Mesothelial cell of epicardium (in vitro differentiated cells): Measurements from ENCODE around the gene ATXN2. TPM values are rescaled to one million over a fixed set of nuclear protein-coding genes. Genes with fewer than 3 reads are reported as not detected.
A peak's percentile ranks its signal among the peaks of the same experiment; 100 is the strongest.

Experiments used
- DNase-seq, 2 experiments: peaks; one replicate each; pipeline ENCODE4 v3.0.0; 2021; ENCODE audit warnings: low spot score in 2 of 2; ENCODE audit not compliant: unreplicated experiment in 2 of 2
- H3K27ac Mint-ChIP-seq: 2 replicates; pipeline ENCODE4 v1.8.0; 2021; ENCODE audit warnings: mixed read lengths
- H3K27me3 Mint-ChIP-seq: 2 replicates; pipeline ENCODE4 v1.8.0; 2021; ENCODE audit warnings: low read depth, mixed read lengths
- H3K36me3 Mint-ChIP-seq: 2 replicates; pipeline ENCODE4 v1.8.0; 2021; ENCODE audit warnings: mixed read lengths
- H3K4me1 Mint-ChIP-seq: 2 replicates; pipeline ENCODE4 v1.8.0; 2021; ENCODE audit warnings: mixed read lengths
- H3K4me3 Mint-ChIP-seq: 2 replicates; pipeline ENCODE4 v1.8.0; 2021; ENCODE audit warnings: mild to moderate bottlenecking, moderate library complexity, mixed read lengths
- H3K9me3 Mint-ChIP-seq: 2 replicates; pipeline ENCODE4 v1.8.0; 2021; ENCODE audit warnings: mixed read lengths
- CTCF ChIP-seq: fragments of 200-600 bp; sonication (generic); IDR thresholded peaks from one replicate; pipeline ENCODE4 v1.5.0; 2021; ENCODE audit warnings: antibody characterized with exemption; ENCODE audit not compliant: unreplicated experiment
- total RNA-seq: library from RNA; stranded (reverse); gene quantifications from 3 replicates; pipeline ENCODE4 v1.2.1, GENCODE V29; 2021

Gene ATXN2
- total RNA-seq, 1 donor from 2014 or later: 152 TPM

- no peaks in the 10 kb centered on the region for H3K4me1 Mint-ChIP-seq
- DNase-seq: no peak
- H3K27me3 Mint-ChIP-seq: no peaks in the 10 kb centered on the region
- H3K36me3 Mint-ChIP-seq: peaks cover 31% of the 10 kb centered on the region
- H3K4me3 Mint-ChIP-seq: no peak overlapping the region
- peak overlapping the region; percentile 51 for H3K27ac Mint-ChIP-seq
- H3K9me3 Mint-ChIP-seq: no peaks in the 10 kb centered on the region
- no peak for TF ChIP-seq CTCF
These were observed 66.4 kb downstream of the ATXN2 start for GRCh38 chr12:111532751-111533150.

- H3K27ac Mint-ChIP-seq: peak overlapping the region; percentile 3
- H3K9me3 Mint-ChIP-seq: no peaks in the 10 kb centered on the region
- no peaks in the 10 kb centered on the region for H3K4me1 Mint-ChIP-seq
- H3K27me3 Mint-ChIP-seq: no peaks in the 10 kb centered on the region
- no peak overlapping the region for H3K4me3 Mint-ChIP-seq
- peak; percentile 53 for TF ChIP-seq CTCF
- H3K36me3 Mint-ChIP-seq: peaks cover 27% of the 10 kb centered on the region
- DNase-seq: peak in 1 of 2 experiments; percentile 47
These were observed 69.4 kb downstream of the ATXN2 start for GRCh38 chr12:111529424-111530368.

- Mint-ChIP-seq H3K9me3 (no peaks in the 10 kb centered on the region), H3K4me3 (no peak overlapping the region), H3K27me3 (no peaks in the 10 kb centered on the region), H3K27ac (no peak overlapping the region), H3K36me3 (peaks cover 25% of the 10 kb centered on the region), H3K4me1 (no peaks in the 10 kb centered on the region)
- TF ChIP-seq CTCF: no peak
- no peak for DNase-seq
These were observed 75.4 kb downstream of the ATXN2 start for GRCh38 chr12:111523587-111524167.

GRCh38 chr12:111521801-111522200 is 77.3 kb downstream of the ATXN2 start:
- Mint-ChIP-seq H3K4me1 (no peaks in the 10 kb centered on the region), H3K27ac (no peak overlapping the region), H3K9me3 (no peaks in the 10 kb centered on the region), H3K36me3 (peaks cover 19% of the 10 kb centered on the region), H3K4me3 (no peak overlapping the region), H3K27me3 (no peaks in the 10 kb centered on the region)
- DNase-seq: no peak
- TF ChIP-seq CTCF: no peak

GRCh38 chr12:111519937-111520336 is 79.2 kb downstream of the ATXN2 start:
- DNase-seq: no peak
- H3K9me3 Mint-ChIP-seq: no peaks in the 10 kb centered on the region
- H3K4me3 Mint-ChIP-seq: no peak overlapping the region

More at GRCh38 chr12:111519937-111520336, 79.2 kb downstream of the ATXN2 start:
- no peaks in the 10 kb centered on the region for H3K4me1 Mint-ChIP-seq
- no peak for TF ChIP-seq CTCF
- H3K27ac Mint-ChIP-seq: no peak overlapping the region
- no peaks in the 10 kb centered on the region for H3K27me3 Mint-ChIP-seq
- peaks cover 16% of the 10 kb centered on the region for H3K36me3 Mint-ChIP-seq
